Loucy (cell line): Measurements from ENCODE around the gene PRCD.

Experiments used
- H2AFZ ChIP-seq: fragments of 200-600 bp; sonication (generic); 2 replicates; pipeline ENCODE4 v1.6.0; 2016; ENCODE audit warnings: antibody characterized with exemption, mild to moderate bottlenecking, low read length, moderate library complexity
- H3F3A ChIP-seq: fragments of 200-600 bp; 2 replicates; pipeline ENCODE4 v1.6.0; 2016; ENCODE audit warnings: antibody characterized with exemption, low read depth, mild to moderate bottlenecking
- H3K27me3 ChIP-seq: fragments of 200-600 bp; sonication (generic); 2 replicates; pipeline ENCODE4 v1.6.1; 2014; ENCODE audit warnings: low read length, mild to moderate bottlenecking; ENCODE audit not compliant: insufficient read depth, poor library complexity, severe bottlenecking
- H3K36me3 ChIP-seq: fragments of 200-600 bp; sonication (generic); 2 replicates; pipeline ENCODE4 v1.6.1; 2016; ENCODE audit warnings: low read length; ENCODE audit not compliant: insufficient read depth
- H3K4me1 ChIP-seq: fragments of 200-600 bp; sonication (generic); 2 replicates; pipeline ENCODE4 v1.5.1; 2014; ENCODE audit warnings: low read length, mild to moderate bottlenecking; ENCODE audit not compliant: insufficient read depth, poor library complexity, severe bottlenecking
- H3K4me2 ChIP-seq: fragments of 200-600 bp; sonication (generic); 2 replicates; pipeline ENCODE4 v1.6.0; 2014; ENCODE audit warnings: antibody characterized with exemption, low read length, low read depth, mild to moderate bottlenecking; ENCODE audit not compliant: poor library complexity, severe bottlenecking
- H3K4me3 ChIP-seq: fragments of 200-600 bp; sonication (generic); 2 replicates; pipeline ENCODE4 v1.5.1; 2014; ENCODE audit warnings: low read length, mild to moderate bottlenecking, mixed read lengths; ENCODE audit not compliant: poor library complexity, severe bottlenecking
- H3K79me2 ChIP-seq: fragments of 200-600 bp; sonication (generic); 2 replicates; pipeline ENCODE4 v1.6.1; 2014; ENCODE audit warnings: low read length; ENCODE audit not compliant: insufficient read depth
- H3K9ac ChIP-seq: fragments of 200-600 bp; sonication (generic); 2 replicates; pipeline ENCODE4 v1.6.0; 2014; ENCODE audit warnings: mild to moderate bottlenecking, low read depth, low read length, moderate library complexity; ENCODE audit not compliant: poor library complexity, severe bottlenecking
- H3K9me2 ChIP-seq: fragments of 200-600 bp; sonication (generic); replicated peaks from 2 replicates; pipeline ENCODE4 v1.6.1; 2016; ENCODE audit warnings: low read depth, low read length, mixed read lengths
- H3K9me3 ChIP-seq: fragments of 200-600 bp; sonication (generic); 2 replicates; pipeline ENCODE4 v1.6.1; 2014; ENCODE audit warnings: mild to moderate bottlenecking, antibody characterized with exemption, low read length, low read depth; ENCODE audit not compliant: insufficient read depth
- H4K20me1 ChIP-seq: fragments of 200-600 bp; sonication (generic); 2 replicates; pipeline ENCODE4 v1.6.0; 2014; ENCODE audit warnings: antibody characterized with exemption, low read length, mild to moderate bottlenecking; ENCODE audit not compliant: insufficient read depth, poor library complexity, severe bottlenecking
- EZH2phosphoT487 ChIP-seq: fragments of 200-600 bp; IDR thresholded peaks from 2 replicates; pipeline ENCODE4 v1.6.1; 2018; ENCODE audit warnings: antibody characterized with exemption, mild to moderate bottlenecking, moderate library complexity, borderline replicate concordance
- TF ChIP-seq, protein P1 (sequence below): fragments of 200-600 bp; sonication (generic); conservative IDR thresholded peaks from 2 replicates; pipeline ENCODE4 v1.5.1; 2014; ENCODE audit warnings: mild to moderate bottlenecking, antibody characterized with exemption, low read length

Gene PRCD

DNA sequence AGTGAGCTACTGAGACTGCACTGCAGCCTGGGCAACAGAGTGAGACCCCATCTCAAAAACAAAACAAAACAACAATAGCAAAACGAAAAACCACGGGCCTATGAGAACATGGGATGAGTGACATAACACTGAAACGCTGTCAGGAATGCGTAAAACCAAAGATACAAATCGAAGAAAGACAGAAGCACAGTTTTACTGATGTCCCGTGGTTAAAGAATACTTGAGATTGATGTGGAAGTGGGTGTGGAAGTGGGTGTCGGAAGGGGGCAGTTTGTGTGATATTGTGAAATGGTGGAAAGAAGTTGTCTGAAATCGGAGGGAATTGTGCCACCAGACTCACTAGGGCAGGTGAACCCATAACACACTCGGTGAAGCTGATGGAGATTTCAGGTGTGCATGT, 36.3 kb downstream of the PRCD start:
- Histone ChIP-seq H3K9me3 (no peaks in the 10 kb centered on the region), H3K36me3 (no peaks in the 10 kb centered on the region)

DNA sequence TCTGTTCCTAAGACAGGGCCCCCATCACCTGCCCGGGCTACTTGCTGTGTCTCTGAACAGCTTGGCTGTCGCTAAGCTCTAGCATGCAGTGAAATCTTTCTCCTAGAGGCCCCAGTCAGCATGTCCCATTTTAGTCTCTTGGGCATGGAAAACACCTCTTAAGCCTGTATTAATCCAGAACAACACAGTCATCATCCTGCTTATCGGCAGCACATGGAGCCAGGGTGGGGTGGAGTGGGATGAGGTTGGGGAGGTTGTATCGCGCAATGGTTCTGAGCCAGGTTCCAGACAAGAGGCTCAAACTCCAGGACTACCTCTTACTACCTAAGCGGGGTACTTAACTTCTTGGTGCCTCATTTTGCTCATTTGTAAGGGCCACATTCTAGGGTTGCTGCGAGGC, 38.0 kb downstream of the PRCD start:
- H3K36me3 ChIP-seq: no peaks in the 10 kb centered on the region
- no peak overlapping the region for H3K4me2 ChIP-seq
- H3K9me2 ChIP-seq: no peaks in the 10 kb centered on the region
- no peaks in the 10 kb centered on the region for H3K79me2 ChIP-seq
- TF ChIP-seq, protein P1, sequence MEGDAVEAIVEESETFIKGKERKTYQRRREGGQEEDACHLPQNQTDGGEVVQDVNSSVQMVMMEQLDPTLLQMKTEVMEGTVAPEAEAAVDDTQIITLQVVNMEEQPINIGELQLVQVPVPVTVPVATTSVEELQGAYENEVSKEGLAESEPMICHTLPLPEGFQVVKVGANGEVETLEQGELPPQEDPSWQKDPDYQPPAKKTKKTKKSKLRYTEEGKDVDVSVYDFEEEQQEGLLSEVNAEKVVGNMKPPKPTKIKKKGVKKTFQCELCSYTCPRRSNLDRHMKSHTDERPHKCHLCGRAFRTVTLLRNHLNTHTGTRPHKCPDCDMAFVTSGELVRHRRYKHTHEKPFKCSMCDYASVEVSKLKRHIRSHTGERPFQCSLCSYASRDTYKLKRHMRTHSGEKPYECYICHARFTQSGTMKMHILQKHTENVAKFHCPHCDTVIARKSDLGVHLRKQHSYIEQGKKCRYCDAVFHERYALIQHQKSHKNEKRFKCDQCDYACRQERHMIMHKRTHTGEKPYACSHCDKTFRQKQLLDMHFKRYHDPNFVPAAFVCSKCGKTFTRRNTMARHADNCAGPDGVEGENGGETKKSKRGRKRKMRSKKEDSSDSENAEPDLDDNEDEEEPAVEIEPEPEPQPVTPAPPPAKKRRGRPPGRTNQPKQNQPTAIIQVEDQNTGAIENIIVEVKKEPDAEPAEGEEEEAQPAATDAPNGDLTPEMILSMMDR: no peak
- TF ChIP-seq EZH2phosphoT487: no peak
- no peaks in the 10 kb centered on the region for H3F3A ChIP-seq
- no peaks in the 10 kb centered on the region for H4K20me1 ChIP-seq
- no peaks in the 10 kb centered on the region for H3K4me1 ChIP-seq
- H3K9ac ChIP-seq: no peak overlapping the region
- H3K27me3 ChIP-seq: no peaks in the 10 kb centered on the region
- H3K9me3 ChIP-seq: no peaks in the 10 kb centered on the region
- H3K4me3 ChIP-seq: no peak overlapping the region
- no peak overlapping the region for H2AFZ ChIP-seq

More for the DNA sequence above, 36.3 kb downstream of the PRCD start:
- H4K20me1 ChIP-seq: no peaks in the 10 kb centered on the region
- TF ChIP-seq, protein P1: no peak
- no peak for TF ChIP-seq EZH2phosphoT487
- no peak overlapping the region for H3K9ac ChIP-seq
- no peaks in the 10 kb centered on the region for H3K79me2 ChIP-seq
- H3F3A ChIP-seq: no peaks in the 10 kb centered on the region
- no peak overlapping the region for H3K4me3 ChIP-seq
- H2AFZ ChIP-seq: no peak overlapping the region
- H3K4me2 ChIP-seq: no peak overlapping the region
- no peaks in the 10 kb centered on the region for H3K27me3 ChIP-seq
- no peaks in the 10 kb centered on the region for H3K4me1 ChIP-seq
- no peaks in the 10 kb centered on the region for H3K9me2 ChIP-seq

DNA sequence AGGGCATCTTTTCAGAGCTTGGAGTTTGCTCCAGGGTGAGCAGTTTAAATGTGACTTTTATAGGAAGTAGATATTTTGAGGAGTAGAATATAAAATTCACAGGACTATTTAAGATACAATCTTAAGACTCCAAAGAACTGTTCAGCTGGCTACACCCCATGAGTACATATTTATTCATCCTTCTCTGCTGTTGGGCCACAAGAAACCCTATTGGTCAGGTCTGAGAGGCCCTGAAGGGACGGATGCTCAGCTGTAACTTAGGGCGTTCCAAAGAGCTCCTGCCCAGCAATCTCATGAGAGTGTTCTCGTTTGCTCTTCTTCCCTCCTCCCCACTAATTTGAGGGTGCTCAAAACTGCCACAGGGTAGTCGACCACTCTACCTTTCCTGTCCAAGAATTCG, 38.5 kb downstream of the PRCD start:
- Histone ChIP-seq H3K9me3 (no peaks in the 10 kb centered on the region), H2AFZ (no peak overlapping the region), H3K36me3 (no peaks in the 10 kb centered on the region), H3F3A (no peaks in the 10 kb centered on the region), H3K4me3 (no peak overlapping the region), H4K20me1 (no peaks in the 10 kb centered on the region), H3K4me2 (no peak overlapping the region), H3K9me2 (no peaks in the 10 kb centered on the region), H3K27me3 (no peaks in the 10 kb centered on the region), H3K4me1 (no peaks in the 10 kb centered on the region), H3K79me2 (no peaks in the 10 kb centered on the region), H3K9ac (no peak overlapping the region)
- no peak for TF ChIP-seq EZH2phosphoT487
- TF ChIP-seq, protein P1: no peak
